A673 (cell line): ENCODE data around the gene FOXN3. TPM values are rescaled to one million over a fixed set of nuclear protein-coding genes. Genes with fewer than 3 reads are reported as not detected.

ENCODE experiments used
- BruUV-seq: library from RNA; stranded (reverse); fragments of 400-500 nt; replicated peaks from 2 replicates; lab custom pipeline; 2021; lab: Mats Ljungman, UMichigan
- CTCF ChIA-PET: fragments of 300-600 bp; sonication (Branson Sonifier 250); formaldehyde crosslinking; loops from one replicate; lab custom pipeline; 2022; ENCODE audit warnings: antibody characterized with exemption; lab: Charles Lee
- POLR2A ChIA-PET: fragments of 300-600 bp; sonication (Branson Sonifier 250); formaldehyde crosslinking; loops from one replicate; lab custom pipeline; 2022; ENCODE audit warnings: antibody characterized with exemption; ENCODE audit not compliant: low non-redundant PET; lab: Charles Lee
- DNase-seq: peaks from one replicate; pipeline ENCODE4 v3.0.0-alpha.2; 2015; ENCODE audit warnings: low spot score
- H3K27ac ChIP-seq: fragments of 200-600 bp; sonication (generic); 2 replicates; pipeline ENCODE4 v1.5.1; 2016; ENCODE audit warnings: mixed run types, low read depth, mild to moderate bottlenecking, mixed read lengths, antibody characterized with exemption, low read length; ENCODE audit not compliant: poor library complexity, severe bottlenecking
- H3K27me3 ChIP-seq: fragments of 200-600 bp; sonication (generic); replicated peaks from 2 replicates; pipeline ENCODE4 v1.6.1; 2017; ENCODE audit warnings: mixed run types, low read depth, mild to moderate bottlenecking, mixed read lengths, antibody characterized with exemption, low read length; ENCODE audit not compliant: insufficient read depth, poor library complexity
- H3K36me3 ChIP-seq: fragments of 200-600 bp; sonication (generic); 2 replicates; pipeline ENCODE4 v1.6.1; 2016; ENCODE audit warnings: mixed run types, mild to moderate bottlenecking, mixed read lengths, antibody characterized with exemption, low read length; ENCODE audit not compliant: insufficient read depth, poor library complexity, severe bottlenecking
- H3K4me1 ChIP-seq: fragments of 200-600 bp; sonication (generic); 2 replicates; pipeline ENCODE4 v1.6.1; 2017; ENCODE audit warnings: mixed run types, mild to moderate bottlenecking, mixed read lengths, antibody characterized with exemption, low read length; ENCODE audit not compliant: insufficient read depth, poor library complexity, severe bottlenecking
- H3K4me3 ChIP-seq: fragments of 200-600 bp; sonication (generic); 2 replicates; pipeline ENCODE4 v1.5.1; 2016; ENCODE audit warnings: low read depth, mixed run types, mild to moderate bottlenecking, mixed read lengths, low read length; ENCODE audit not compliant: poor library complexity, severe bottlenecking
- H3K9me3 ChIP-seq: fragments of 200-600 bp; sonication (generic); 2 replicates; pipeline ENCODE4 v1.6.1; 2016; ENCODE audit warnings: mixed run types, low read depth, mild to moderate bottlenecking, mixed read lengths, antibody characterized with exemption, low read length; ENCODE audit not compliant: poor library complexity, severe bottlenecking
- EZH2 ChIP-seq: fragments of 200-600 bp; sonication (generic); IDR thresholded peaks from 2 replicates; pipeline ENCODE4 v1.6.1; 2017; ENCODE audit warnings: borderline replicate concordance, low read depth, mild to moderate bottlenecking, mixed read lengths, antibody characterized with exemption, low read length; ENCODE audit not compliant: poor library complexity, severe bottlenecking
- intact Hi-C: fragments of 100-400 bp; cut with micrococcal nuclease; formaldehyde crosslinking; loops from one replicate; pipeline ENCODE4 v1.10.0; 2022; ENCODE audit not compliant: unreplicated experiment
- total RNA-seq: library from RNA; stranded (reverse); gene quantifications from 2 replicates; pipeline ENCODE4 v1.2.3, GENCODE V29; 2021
- TF ChIP-seq, protein P1 (sequence below): fragments of 300-800, 200-600 bp; sonication (generic); conservative IDR thresholded peaks from 2 replicates; pipeline ENCODE4 v1.5.1; 2017; ENCODE audit warnings: low read depth, mild to moderate bottlenecking, antibody characterized with exemption, low read length, moderate library complexity, mixed read lengths

Gene FOXN3
- total RNA-seq, 1 experiment from 2014 or later = 15.3 TPM

DNA sequence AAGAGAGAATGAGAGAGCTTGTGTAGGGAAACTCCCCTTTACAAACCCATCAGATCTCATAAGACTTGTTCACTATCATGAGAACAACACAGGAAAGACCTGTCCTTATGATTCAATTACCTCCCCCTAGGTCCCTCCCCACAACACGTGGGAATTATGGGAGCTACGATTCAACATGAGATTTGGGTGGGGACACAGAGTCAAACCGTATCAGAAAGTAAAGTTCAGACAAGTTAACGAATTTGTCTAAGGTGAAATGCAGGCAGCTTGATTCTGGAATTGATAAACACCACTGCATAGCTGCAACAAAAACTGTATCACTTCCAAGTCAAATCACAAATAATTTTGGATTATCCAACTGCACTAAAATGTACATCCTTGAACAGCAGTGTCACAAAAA is 47.4 kb downstream of the FOXN3 start:
- CTCF ChIA-PET = no interaction called here
- no peak overlapping the region for H3K27ac ChIP-seq
- TF ChIP-seq, protein P1, sequence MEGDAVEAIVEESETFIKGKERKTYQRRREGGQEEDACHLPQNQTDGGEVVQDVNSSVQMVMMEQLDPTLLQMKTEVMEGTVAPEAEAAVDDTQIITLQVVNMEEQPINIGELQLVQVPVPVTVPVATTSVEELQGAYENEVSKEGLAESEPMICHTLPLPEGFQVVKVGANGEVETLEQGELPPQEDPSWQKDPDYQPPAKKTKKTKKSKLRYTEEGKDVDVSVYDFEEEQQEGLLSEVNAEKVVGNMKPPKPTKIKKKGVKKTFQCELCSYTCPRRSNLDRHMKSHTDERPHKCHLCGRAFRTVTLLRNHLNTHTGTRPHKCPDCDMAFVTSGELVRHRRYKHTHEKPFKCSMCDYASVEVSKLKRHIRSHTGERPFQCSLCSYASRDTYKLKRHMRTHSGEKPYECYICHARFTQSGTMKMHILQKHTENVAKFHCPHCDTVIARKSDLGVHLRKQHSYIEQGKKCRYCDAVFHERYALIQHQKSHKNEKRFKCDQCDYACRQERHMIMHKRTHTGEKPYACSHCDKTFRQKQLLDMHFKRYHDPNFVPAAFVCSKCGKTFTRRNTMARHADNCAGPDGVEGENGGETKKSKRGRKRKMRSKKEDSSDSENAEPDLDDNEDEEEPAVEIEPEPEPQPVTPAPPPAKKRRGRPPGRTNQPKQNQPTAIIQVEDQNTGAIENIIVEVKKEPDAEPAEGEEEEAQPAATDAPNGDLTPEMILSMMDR = no peak
- no peak for TF ChIP-seq EZH2
- H3K27me3 ChIP-seq = no peaks in the 10 kb centered on the region
- H3K4me3 ChIP-seq = no peak overlapping the region
- H3K4me1 ChIP-seq = peaks cover 24% of the 10 kb centered on the region
- no peaks in the 10 kb centered on the region for H3K36me3 ChIP-seq
- POLR2A ChIA-PET = no interaction called here
- intact Hi-C loops = no loop called here
- BruUV-seq = no TSS peak
- DNase-seq = no peak
- no peaks in the 10 kb centered on the region for H3K9me3 ChIP-seq

- no peak for DNase-seq
- no peaks in the 10 kb centered on the region for H3K9me3 ChIP-seq
- H3K27ac ChIP-seq = no peak overlapping the region
- peaks cover 33% of the 10 kb centered on the region for H3K4me1 ChIP-seq
- ChIA-PET POLR2A (no interaction called here), CTCF (no interaction called here)
- H3K36me3 ChIP-seq = no peaks in the 10 kb centered on the region
- H3K4me3 ChIP-seq = no peak overlapping the region
- intact Hi-C loops = no loop called here
- no TSS peak for BruUV-seq
- TF ChIP-seq, protein P1 = no peak
- TF ChIP-seq EZH2 = no peak
- no peaks in the 10 kb centered on the region for H3K27me3 ChIP-seq
Measured at GRCh38 chr14:89368490-89369477, 48.2 kb downstream of the FOXN3 start.

- TF ChIP-seq EZH2 = no peak
- TF ChIP-seq, protein P1 = no peak
- no peaks in the 10 kb centered on the region for H3K9me3 ChIP-seq
- CTCF ChIA-PET = no interaction called here
- H3K27ac ChIP-seq = no peak overlapping the region
- intact Hi-C loops = no loop called here
- H3K4me3 ChIP-seq = no peak overlapping the region
- no peaks in the 10 kb centered on the region for H3K27me3 ChIP-seq
- no TSS peak for BruUV-seq
- POLR2A ChIA-PET = no interaction called here
- no peak for DNase-seq
- H3K36me3 ChIP-seq = no peaks in the 10 kb centered on the region
- H3K4me1 ChIP-seq = peaks cover 33% of the 10 kb centered on the region
Measured at GRCh38 chr14:89367779-89368120, 49.3 kb downstream of the FOXN3 start.
